NCI-H69 (cell line): ENCODE data around the gene FTO.
A peak's percentile ranks its signal among the peaks of the same experiment; 100 is the strongest.

Source experiments
- DNase-seq: peaks from one replicate; lab custom pipeline; 2025; lab: John Stamatoyannopoulos, UW

The FTO gene

GRCh38 chr16:53755026-53755910, 51.3 kb downstream of the FTO start:
- peak; percentile 93 for DNase-seq

DNA sequence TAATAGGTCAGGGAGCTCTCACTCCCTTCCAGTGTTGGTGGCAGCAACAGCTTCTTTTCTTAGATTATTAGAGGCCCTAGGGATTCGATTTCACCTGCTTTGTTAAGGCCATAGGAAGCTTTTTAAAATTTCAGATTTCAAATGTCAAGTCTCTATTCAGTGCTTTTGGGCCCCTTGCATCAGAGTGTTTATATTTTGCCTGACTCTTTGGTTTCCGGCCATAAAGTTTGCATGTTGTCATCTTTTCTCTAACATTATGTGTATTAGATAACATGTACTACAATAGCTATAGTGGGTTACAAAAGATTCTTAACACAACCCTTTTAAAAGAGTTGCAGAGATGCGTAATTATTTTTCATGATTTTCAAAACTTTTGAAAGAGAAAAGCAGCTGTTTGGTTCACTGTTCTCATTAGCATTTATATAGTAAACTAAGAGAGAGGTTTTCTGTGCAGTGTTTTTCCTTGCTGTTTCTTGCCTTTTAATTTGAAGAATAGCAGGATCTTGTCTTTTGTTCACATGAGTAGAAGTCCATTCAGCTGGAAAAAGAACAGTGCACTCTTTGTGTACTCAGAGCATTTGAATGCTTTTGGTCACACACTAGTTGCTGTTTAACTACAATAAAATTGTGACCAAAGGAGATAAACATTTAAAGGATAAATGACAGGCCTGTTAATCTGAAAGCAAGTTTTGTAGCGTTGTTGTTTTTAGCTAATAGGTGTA, 52.5 kb downstream of the FTO start:
- peak; percentile 72 for DNase-seq

DNA sequence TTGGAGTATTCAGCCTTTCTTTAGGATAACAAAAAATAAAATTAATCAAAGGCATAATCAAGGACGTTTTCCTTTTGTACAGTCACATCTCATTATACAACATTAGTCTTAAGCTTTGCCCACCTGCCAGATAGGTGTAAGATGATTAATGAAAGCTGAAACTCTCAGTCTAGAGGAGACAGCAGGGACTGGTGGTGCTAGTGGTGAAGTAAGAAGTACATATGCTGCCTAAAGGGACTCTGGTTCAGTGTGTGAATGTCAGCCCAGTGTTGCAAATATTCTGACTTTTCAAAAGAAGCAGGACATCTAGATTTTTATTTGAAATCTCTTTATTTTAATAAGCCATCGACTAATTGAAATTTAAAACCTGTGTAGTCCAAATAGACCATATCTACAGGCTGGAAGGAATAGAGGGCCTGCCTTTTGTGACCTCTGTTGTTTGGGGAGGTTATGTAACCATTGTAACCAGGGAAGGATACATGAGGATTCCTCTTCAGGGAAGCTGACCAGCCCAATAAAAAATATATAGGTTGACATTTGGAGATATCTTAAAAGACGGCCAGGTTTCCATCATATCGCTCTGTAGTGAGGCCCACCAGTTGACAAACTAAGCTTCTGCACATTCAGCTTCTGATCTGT, 54.1 kb downstream of the FTO start:
- DNase-seq: peak; percentile 67

- peak; percentile 3 for DNase-seq
These were observed 58.2 kb downstream of the FTO start for GRCh38 chr16:53761962-53762703.

DNA sequence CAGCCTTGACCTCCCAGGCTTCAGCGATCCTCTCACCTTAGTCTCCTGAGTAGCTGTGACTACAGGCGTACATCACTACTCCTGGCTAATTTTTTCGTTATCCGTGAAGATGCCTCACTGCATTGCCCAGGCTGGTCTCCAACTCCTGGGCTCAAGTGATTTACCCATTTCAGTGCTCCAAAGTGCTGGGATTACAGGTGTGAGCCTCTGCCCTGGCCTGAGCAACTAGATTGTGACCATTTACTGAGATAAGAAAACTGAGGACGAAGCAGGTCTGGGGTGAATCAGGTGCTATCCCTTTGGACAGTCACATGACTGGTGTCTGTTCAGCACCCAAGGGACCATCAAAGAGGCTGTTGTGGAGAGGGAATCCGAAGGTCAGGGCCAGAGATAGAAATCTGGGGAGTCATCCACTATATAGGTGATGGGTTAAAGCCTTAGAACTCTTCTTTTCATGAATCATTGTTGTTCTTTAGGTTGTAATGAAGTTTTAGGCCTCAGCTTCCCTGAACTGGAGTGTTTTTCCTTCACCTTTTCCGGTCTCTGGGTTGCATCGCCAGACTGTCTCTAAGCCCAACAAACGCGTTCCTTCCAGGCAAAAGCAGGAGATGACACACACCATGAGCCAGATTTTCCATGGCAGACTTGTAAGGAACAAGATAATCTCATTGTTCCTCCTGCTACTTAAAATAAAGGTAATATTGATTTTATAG, 62.5 kb downstream of the FTO start:
- no peak for DNase-seq

- DNase-seq: peak; percentile 30
These were observed 64.2 kb downstream of the FTO start for GRCh38 chr16:53768167-53768566.

- no peak for DNase-seq
These were observed 64.6 kb downstream of the FTO start for GRCh38 chr16:53768593-53768992.

DNA sequence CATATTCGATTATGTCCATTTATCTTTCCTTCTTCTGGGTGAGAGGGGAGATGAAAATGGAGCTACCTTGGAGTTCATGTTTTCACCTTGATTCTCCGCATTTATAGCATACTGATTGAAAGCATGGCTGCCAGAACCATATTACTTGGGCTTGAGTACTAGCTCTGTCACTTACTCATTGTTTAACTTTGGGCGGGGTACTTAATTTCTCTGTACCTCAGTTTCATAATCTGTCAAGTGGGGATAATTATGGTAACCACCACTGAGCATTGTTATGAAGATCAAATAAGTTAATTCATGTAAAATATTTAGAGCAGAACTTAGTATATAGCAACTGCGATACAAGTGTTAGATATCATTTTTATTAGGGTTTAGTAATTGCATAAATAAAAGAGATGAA, 65.2 kb downstream of the FTO start:
- DNase-seq: no peak

GRCh38 chr16:53769787-53770186, 65.8 kb downstream of the FTO start:
- no peak for DNase-seq

DNA sequence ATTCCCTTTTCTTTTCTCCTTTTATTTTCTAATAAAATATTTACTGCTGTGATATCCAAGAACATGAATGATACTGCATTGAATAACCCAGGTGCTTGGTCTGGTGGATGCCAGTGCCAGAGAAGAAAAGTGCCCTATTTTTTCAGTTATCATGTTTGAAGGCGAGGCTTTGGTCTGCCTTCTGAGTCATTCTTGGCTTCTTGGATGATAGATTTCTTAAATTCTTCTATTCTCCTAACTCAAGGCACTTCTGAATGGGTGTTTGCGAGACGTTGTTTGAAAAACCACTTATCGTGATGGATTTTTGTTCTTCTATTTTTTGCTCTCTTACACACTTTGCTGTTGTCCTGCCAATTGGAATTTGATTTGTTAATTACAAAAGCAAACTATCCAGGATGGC, 66.7 kb downstream of the FTO start:
- DNase-seq: no peak

- DNase-seq: no peak
These were observed 67.9 kb downstream of the FTO start for GRCh38 chr16:53771655-53772497.

GRCh38 chr16:53773150-53773846, 69.3 kb downstream of the FTO start:
- DNase-seq: peak; percentile 82

- DNase-seq: no peak
These were observed 69.9 kb downstream of the FTO start for GRCh38 chr16:53773881-53774280.

DNA sequence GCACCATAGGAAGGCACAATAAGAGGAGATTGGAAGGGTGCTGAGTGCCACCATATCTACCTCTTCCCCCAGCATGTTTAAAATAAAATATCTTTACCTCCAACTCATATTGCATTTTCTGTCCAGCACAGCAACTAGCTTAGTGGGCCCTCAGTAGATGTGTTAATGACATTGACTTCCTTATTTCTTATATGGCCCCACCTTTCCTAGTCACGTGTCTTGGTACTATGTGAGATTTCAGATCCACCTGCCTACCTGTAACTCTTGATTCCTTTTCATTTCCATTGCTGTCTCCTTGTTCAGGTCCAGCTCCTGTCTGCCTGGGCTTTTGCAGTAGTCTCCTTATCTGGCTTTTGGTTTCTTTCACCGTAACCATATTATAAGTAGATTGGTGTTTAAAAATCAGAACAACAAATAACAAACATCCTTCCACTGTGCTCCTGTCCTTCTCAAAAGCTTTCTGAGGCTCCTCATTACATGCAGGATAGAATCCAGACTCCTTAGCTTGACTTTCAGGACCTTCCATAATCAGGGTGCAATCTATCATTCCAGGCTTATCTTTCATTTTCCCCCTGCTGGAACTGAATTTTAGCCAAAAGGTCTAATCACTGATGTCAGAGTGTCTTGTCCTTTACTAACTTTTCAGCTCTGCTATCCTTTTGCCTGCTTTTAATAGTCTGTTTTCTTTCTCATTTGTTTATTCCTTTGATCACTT, 71.3 kb downstream of the FTO start:
- DNase-seq: peak; percentile 26

DNA sequence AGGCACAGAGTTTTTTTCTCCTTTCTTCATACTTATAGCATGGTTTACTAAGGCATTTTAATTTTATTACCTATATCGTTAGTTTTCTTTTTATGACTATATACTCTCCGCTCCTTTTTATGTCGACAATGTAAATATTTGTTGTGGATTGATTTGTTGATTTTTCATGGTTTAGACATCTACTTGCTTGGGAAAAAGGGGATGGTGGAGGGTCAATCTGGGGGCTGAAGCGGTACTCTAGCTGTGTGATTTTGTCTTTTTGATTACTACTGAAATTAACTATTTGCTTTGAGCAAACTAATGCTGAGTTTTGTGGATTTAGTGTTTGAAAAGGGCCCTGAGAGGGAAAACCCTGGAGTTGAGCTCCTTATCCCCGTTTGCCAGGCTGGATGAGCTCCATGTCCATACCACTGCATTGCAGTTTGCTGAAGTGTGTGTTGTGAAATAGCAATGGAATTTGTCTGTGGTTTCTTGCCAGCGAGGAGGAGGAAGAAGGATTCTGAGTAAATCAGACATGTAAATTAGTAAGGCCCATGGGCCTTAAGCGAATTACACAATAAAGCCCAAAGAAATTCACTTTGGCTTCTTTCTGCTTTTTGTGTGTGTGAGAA, 72.0 kb downstream of the FTO start:
- peak; percentile 55 for DNase-seq

DNA sequence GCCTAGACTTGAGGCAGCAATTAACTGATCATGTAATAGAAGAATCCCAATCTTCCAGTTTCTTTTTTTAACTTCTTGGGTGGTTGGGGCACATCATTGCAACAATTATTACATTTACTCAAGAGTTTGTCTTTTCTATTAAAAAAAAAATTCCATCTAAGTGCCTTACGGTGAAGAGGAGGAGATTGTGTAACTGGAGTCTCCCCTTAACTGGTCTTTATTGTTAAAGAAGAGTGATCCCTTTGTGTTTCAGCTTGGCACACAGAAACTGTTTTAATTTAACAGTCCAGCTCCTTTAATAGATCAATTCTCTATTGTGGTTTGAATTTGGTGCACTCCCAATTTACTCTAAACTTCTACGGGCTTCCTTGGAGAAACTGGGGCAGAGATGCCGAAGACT, 75.2 kb downstream of the FTO start:
- no peak for DNase-seq

DNA sequence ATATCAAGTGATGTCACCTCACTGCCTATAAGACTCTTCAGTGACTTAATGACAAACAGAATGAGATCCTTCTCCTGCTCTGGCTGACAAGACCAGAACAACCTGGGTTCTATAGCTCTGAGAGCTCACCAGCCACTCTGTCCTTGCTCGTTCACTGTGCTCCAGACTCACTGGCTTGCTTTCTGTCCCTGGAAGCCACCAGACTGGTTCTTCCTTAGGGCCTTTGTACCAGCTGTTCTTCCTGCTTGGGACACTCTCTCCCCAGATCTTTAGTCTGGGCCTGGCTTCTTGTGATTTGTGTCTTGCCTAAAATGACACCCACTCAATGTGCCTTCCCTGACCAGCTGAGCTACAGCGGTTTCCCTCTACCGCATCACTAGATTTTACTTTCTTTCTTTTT, 76.1 kb downstream of the FTO start:
- no peak for DNase-seq

DNA sequence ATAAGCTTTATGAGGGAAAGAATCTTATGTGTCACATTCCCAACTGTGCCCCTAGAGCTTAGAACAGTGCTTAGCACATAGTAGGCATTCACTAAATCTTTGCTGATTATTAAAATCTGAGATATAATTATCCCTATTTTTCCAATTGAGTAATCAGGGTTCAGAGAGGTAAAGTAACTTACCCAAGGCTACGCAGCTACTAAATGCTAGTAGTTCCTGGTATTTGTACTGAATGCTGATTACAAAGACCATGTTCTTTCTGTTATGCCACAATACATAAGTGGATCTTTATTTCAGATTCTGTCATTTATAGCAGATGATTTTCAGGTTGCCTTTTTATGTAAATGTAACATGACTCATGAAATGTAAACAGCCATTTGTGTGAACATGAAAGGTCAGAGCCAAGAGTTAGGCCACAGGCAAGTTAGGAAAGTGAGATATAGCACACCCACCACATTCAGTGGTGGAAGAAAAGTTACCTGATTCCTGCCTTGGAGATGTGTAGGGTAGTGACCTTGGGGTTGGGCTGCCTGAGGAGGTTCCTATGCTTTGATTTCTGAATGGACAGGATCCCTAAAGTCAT, 77.2 kb downstream of the FTO start:
- peak; percentile 65 for DNase-seq
